CD4-positive, alpha-beta T cell (primary cell): ENCODE results near the gene RPTOR. TPM values are rescaled to one million over a fixed set of nuclear protein-coding genes. Genes with fewer than 3 reads are reported as not detected.

ENCODE experiments used
- ATAC-seq: fragments of 200-7000 bp; cut with Tn5 transposase; one replicate; pipeline ENCODE4 v1.10.0; 2022; ENCODE audit warnings: mild to moderate bottlenecking; ENCODE audit not compliant: poor library complexity
- CTCF ChIA-PET: fragments of 350-600 bp; sonication (Branson Sonifier 250); formaldehyde crosslinking; loops from one replicate; lab custom pipeline; 2021; ENCODE audit warnings: antibody characterized with exemption, inconsistent platforms; lab: Charles Lee
- POLR2A ChIA-PET: fragments of 350-600 bp; sonication (Branson Sonifier 250); formaldehyde crosslinking; loops from one replicate; lab custom pipeline; 2021; ENCODE audit warnings: antibody characterized with exemption, inconsistent platforms; lab: Charles Lee
- DNase-seq, 14 experiments: peaks; one replicate each; pipeline ENCODE4 v3.0.0-alpha.2; 2013 to 2020; ENCODE audit warnings: mixed read lengths in 2 of 14
- H3K27ac ChIP-seq, 2 donors: one replicate each; pipeline versions ENCODE4 v1.5.1 to v1.7.0; 2013; ENCODE audit warnings: low read length in 2 of 2, low read depth in 1 of 2, mild to moderate bottlenecking in 1 of 2
- H3K27me3 ChIP-seq, 2 experiments: 1 replicate in 1 of 2; 2 replicates in 1 of 2; pipeline versions ENCODE4 v1.6.1 to v1.7.0; 2013; ENCODE audit warnings: low read length in 2 of 2, control low read depth in 1 of 2, mild to moderate bottlenecking in 1 of 2, moderate library complexity in 1 of 2; ENCODE audit not compliant: insufficient read depth in 2 of 2, control insufficient read depth in 1 of 2
- H3K36me3 ChIP-seq: one replicate; pipeline ENCODE4 v1.6.1; 2013; ENCODE audit warnings: low read length, control low read depth; ENCODE audit not compliant: insufficient read depth
- H3K4me1 ChIP-seq: one replicate; pipeline ENCODE4 v1.6.1; 2013; ENCODE audit warnings: low read length, control low read depth; ENCODE audit not compliant: insufficient read depth
- H3K4me3 ChIP-seq: one replicate; pipeline ENCODE4 v1.5.1; 2013; ENCODE audit warnings: mild to moderate bottlenecking, low read length, moderate library complexity
- H3K9me3 ChIP-seq, 2 experiments: 1 replicate in 1 of 2; 2 replicates in 1 of 2; pipeline versions ENCODE4 v1.6.1 to v1.7.0; 2013; ENCODE audit warnings: low read length in 2 of 2, mild to moderate bottlenecking in 2 of 2, control low read depth in 1 of 2, moderate library complexity in 1 of 2; ENCODE audit not compliant: control insufficient read depth in 1 of 2, insufficient read depth in 1 of 2
- H3K27ac Mint-ChIP-seq: one replicate; pipeline ENCODE4 v1.8.0; 2020; ENCODE audit warnings: mixed read lengths
- H3K27me3 Mint-ChIP-seq: one replicate; pipeline ENCODE4 v1.8.0; 2021; ENCODE audit warnings: mixed read lengths
- H3K36me3 Mint-ChIP-seq: one replicate; pipeline ENCODE4 v1.8.0; 2021; ENCODE audit warnings: low read depth, mixed read lengths
- H3K4me1 Mint-ChIP-seq: one replicate; pipeline ENCODE4 v1.8.0; 2021; ENCODE audit warnings: low read depth, mixed read lengths
- H3K4me3 Mint-ChIP-seq: one replicate; pipeline ENCODE4 v1.8.0; 2020; ENCODE audit warnings: mild to moderate bottlenecking, mixed read lengths
- H3K9me3 Mint-ChIP-seq: one replicate; pipeline ENCODE4 v1.8.0; 2020; ENCODE audit warnings: mixed read lengths
- intact Hi-C, 2 experiments: fragments of 100-400 bp; cut with DNase I in 1 of 2; cut with micrococcal nuclease in 1 of 2; formaldehyde crosslinking; loops; one replicate each; pipeline versions ENCODE4 v1.15.1 to v1.9.0; 2023 to 2025; cut with DNase I, micrococcal nuclease
- total RNA-seq, 174 experiments: library from RNA in 2 of 174; stranded (reverse) in 2 of 174; gene quantifications; one replicate each; pipeline ENCODE4 v1.2.3 and lab custom pipeline; 2021 to 2026
- TF ChIP-seq, protein P1 (sequence below): fragments of 200-600 bp; IDR thresholded peaks from one replicate; pipeline ENCODE4 v1.8.0; 2022; ENCODE audit warnings: antibody characterized with exemption, mild to moderate bottlenecking

Gene RPTOR
- total RNA-seq, 2 experiments from 2014 or later: 45.0 to 47.1 TPM

GRCh38 chr17:80675438-80676095 is 130.9 kb downstream of the RPTOR start:
- no peaks in the 10 kb centered on the region for H3K36me3 ChIP-seq
- no peak overlapping the region for H3K27ac ChIP-seq
- H3K9me3 Mint-ChIP-seq: no peaks in the 10 kb centered on the region
- peak overlapping the region; percentile 32 for H3K27ac Mint-ChIP-seq
- DNase-seq (no peak), ATAC-seq (no peak)
- TF ChIP-seq, protein P1, sequence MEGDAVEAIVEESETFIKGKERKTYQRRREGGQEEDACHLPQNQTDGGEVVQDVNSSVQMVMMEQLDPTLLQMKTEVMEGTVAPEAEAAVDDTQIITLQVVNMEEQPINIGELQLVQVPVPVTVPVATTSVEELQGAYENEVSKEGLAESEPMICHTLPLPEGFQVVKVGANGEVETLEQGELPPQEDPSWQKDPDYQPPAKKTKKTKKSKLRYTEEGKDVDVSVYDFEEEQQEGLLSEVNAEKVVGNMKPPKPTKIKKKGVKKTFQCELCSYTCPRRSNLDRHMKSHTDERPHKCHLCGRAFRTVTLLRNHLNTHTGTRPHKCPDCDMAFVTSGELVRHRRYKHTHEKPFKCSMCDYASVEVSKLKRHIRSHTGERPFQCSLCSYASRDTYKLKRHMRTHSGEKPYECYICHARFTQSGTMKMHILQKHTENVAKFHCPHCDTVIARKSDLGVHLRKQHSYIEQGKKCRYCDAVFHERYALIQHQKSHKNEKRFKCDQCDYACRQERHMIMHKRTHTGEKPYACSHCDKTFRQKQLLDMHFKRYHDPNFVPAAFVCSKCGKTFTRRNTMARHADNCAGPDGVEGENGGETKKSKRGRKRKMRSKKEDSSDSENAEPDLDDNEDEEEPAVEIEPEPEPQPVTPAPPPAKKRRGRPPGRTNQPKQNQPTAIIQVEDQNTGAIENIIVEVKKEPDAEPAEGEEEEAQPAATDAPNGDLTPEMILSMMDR: no peak
- no peak overlapping the region for H3K4me3 Mint-ChIP-seq
- H3K4me1 Mint-ChIP-seq: peaks cover 68% of the 10 kb centered on the region
- peaks cover 9% of the 10 kb centered on the region for H3K36me3 Mint-ChIP-seq
- intact Hi-C loops: no loop called here
- no peak overlapping the region for H3K4me3 ChIP-seq
- peaks cover 31% of the 10 kb centered on the region for H3K4me1 ChIP-seq
- ChIA-PET CTCF (interaction anchor here (0.8 kb wide), 1 partner anchor 100 kb away, joined by 3 read pairs; no protein-coding TSS in a partner anchor), POLR2A (interaction anchor here (0.7 kb wide), 1 partner anchor 29 kb away, joined by 3 read pairs; no protein-coding TSS in a partner anchor)
- no peaks in the 10 kb centered on the region for H3K9me3 ChIP-seq
- H3K27me3 Mint-ChIP-seq: no peaks in the 10 kb centered on the region
- no peaks in the 10 kb centered on the region for H3K27me3 ChIP-seq

- H3K4me3 Mint-ChIP-seq: no peak overlapping the region
- ChIA-PET CTCF (interaction anchor here (0.8 kb wide), 1 partner anchor 101 kb away, joined by 3 read pairs; no protein-coding TSS in a partner anchor), POLR2A (no interaction called here)
- H3K27me3 ChIP-seq: no peaks in the 10 kb centered on the region
- peak overlapping the region; percentile 32 for H3K27ac Mint-ChIP-seq
- H3K4me1 Mint-ChIP-seq: peaks cover 68% of the 10 kb centered on the region
- intact Hi-C loops: no loop called here
- H3K9me3 Mint-ChIP-seq: no peaks in the 10 kb centered on the region
- H3K4me3 ChIP-seq: no peak overlapping the region
- no peak for DNase-seq
- no peaks in the 10 kb centered on the region for H3K9me3 ChIP-seq
- no peaks in the 10 kb centered on the region for H3K27me3 Mint-ChIP-seq
- H3K4me1 ChIP-seq: peaks cover 31% of the 10 kb centered on the region
- TF ChIP-seq, protein P1: no peak
- ATAC-seq: no peak
- peaks cover 6% of the 10 kb centered on the region for H3K36me3 Mint-ChIP-seq
- no peaks in the 10 kb centered on the region for H3K36me3 ChIP-seq
- no peak overlapping the region for H3K27ac ChIP-seq
These were observed 131.4 kb downstream of the RPTOR start for GRCh38 chr17:80676096-80676466.

- DNase-seq (no peak), ATAC-seq (no peak)
- peaks cover 2% of the 10 kb centered on the region for H3K36me3 Mint-ChIP-seq
- peaks cover 65% of the 10 kb centered on the region for H3K4me1 Mint-ChIP-seq
- peaks cover 31% of the 10 kb centered on the region for H3K4me1 ChIP-seq
- H3K36me3 ChIP-seq: no peaks in the 10 kb centered on the region
- H3K27ac Mint-ChIP-seq: peak overlapping the region; percentile 91
- ChIA-PET POLR2A (no interaction called here), CTCF (interaction anchor here (0.8 kb wide), 1 partner anchor 101 kb away, joined by 3 read pairs; no protein-coding TSS in a partner anchor)
- intact Hi-C loops: no loop called here
- TF ChIP-seq, protein P1: no peak
- no peak overlapping the region for H3K4me3 ChIP-seq
- no peaks in the 10 kb centered on the region for H3K27me3 ChIP-seq
- no peaks in the 10 kb centered on the region for H3K27me3 Mint-ChIP-seq
- H3K9me3 Mint-ChIP-seq: no peaks in the 10 kb centered on the region
- no peak overlapping the region for H3K4me3 Mint-ChIP-seq
- H3K9me3 ChIP-seq: no peaks in the 10 kb centered on the region
- H3K27ac ChIP-seq: no peak overlapping the region
These were observed 131.9 kb downstream of the RPTOR start for GRCh38 chr17:80676564-80676963.
